Breast epithelium (tissue), 3 donors: Measurements from ENCODE around the gene BUB1B.

Experiments
- CTCF ChIP-seq, 3 donors: fragments of 450-650 bp; IDR thresholded peaks; one replicate each; pipeline ENCODE4 v1.5.1; 2016 to 2017; ENCODE audit warnings: antibody characterized with exemption in 3 of 3, mild to moderate bottlenecking in 3 of 3, moderate library complexity in 3 of 3
- POLR2A ChIP-seq: fragments of 450-650 bp; IDR thresholded peaks from one replicate; pipeline ENCODE4 v1.6.1; 2016; ENCODE audit warnings: antibody characterized with exemption, mild to moderate bottlenecking, moderate library complexity

GRCh38 chr15:40160021-40160420 lies 848 bp upstream of the BUB1B start:
- TF ChIP-seq CTCF (IDR thresholded peaks at IDR 0.05) (no peak), POLR2A (no peak)
